OCI-LY1 (cell line): ENCODE results near the gene CMTM4.

Source experiments
- H2AFZ ChIP-seq: fragments of 200-600 bp; sonication (generic), shearing (Covaris generic); 2 replicates; pipeline ENCODE4 v1.6.0; 2014; ENCODE audit warnings: antibody characterized with exemption, mild to moderate bottlenecking, low read length
- H3F3A ChIP-seq: fragments of 200-600 bp; sonication (generic), shearing (Covaris generic); 2 replicates; pipeline ENCODE4 v1.6.0; 2014; ENCODE audit warnings: mild to moderate bottlenecking, antibody characterized with exemption, low read length, moderate library complexity; ENCODE audit not compliant: insufficient read depth
- H3K27ac ChIP-seq: fragments of 200-600 bp; sonication (generic); 2 replicates; pipeline ENCODE4 v1.5.1; 2014; ENCODE audit warnings: low read length, mixed run types, mild to moderate bottlenecking, low read depth; ENCODE audit not compliant: poor library complexity, severe bottlenecking
- H3K27me3 ChIP-seq: fragments of 200-600 bp; sonication (generic); 2 replicates; pipeline ENCODE4 v1.6.0; 2014; ENCODE audit warnings: antibody characterized with exemption, mild to moderate bottlenecking, low read length, moderate library complexity; ENCODE audit not compliant: insufficient read depth
- H3K36me3 ChIP-seq: fragments of 200-600 bp; sonication (generic); 2 replicates; pipeline ENCODE4 v1.6.1; 2014; ENCODE audit warnings: mild to moderate bottlenecking, antibody characterized with exemption, low read length, moderate library complexity, mixed read lengths; ENCODE audit not compliant: insufficient read depth
- H3K4me1 ChIP-seq: fragments of 200-600 bp; sonication (generic); 2 replicates; pipeline ENCODE4 v1.5.1; 2014; ENCODE audit warnings: mild to moderate bottlenecking, low read length, moderate library complexity; ENCODE audit not compliant: insufficient read depth, severe bottlenecking
- H3K4me2 ChIP-seq: fragments of 200-600 bp; sonication (generic), shearing (Covaris generic); 2 replicates; pipeline ENCODE4 v1.6.1; 2014; ENCODE audit warnings: low read length
- H3K4me3 ChIP-seq: fragments of 200-600 bp; sonication (generic); 2 replicates; pipeline ENCODE4 v1.5.1; 2014; ENCODE audit warnings: low read length, low read depth, mild to moderate bottlenecking, mixed read lengths; ENCODE audit not compliant: poor library complexity, severe bottlenecking
- H3K79me2 ChIP-seq: fragments of 200-600 bp; shearing (Covaris generic); 2 replicates; pipeline ENCODE4 v1.6.1; 2016; ENCODE audit warnings: mixed run types, low read length, mixed read lengths; ENCODE audit not compliant: insufficient read depth
- H3K9ac ChIP-seq: fragments of 200-600 bp; sonication (generic), shearing (Covaris generic); 2 replicates; pipeline ENCODE4 v1.6.1; 2014; ENCODE audit warnings: mild to moderate bottlenecking, low read length, mixed read lengths
- H3K9me2 ChIP-seq: fragments of 200-600 bp; sonication (generic), shearing (Covaris generic); 2 replicates; pipeline ENCODE4 v1.6.1; 2014; ENCODE audit warnings: low read depth, mild to moderate bottlenecking, low read length, mixed read lengths
- H3K9me3 ChIP-seq: fragments of 200-600 bp; shearing (Covaris generic); 2 replicates; pipeline ENCODE4 v1.6.1; 2014; ENCODE audit warnings: low read length, mixed read lengths
- H4K20me1 ChIP-seq: fragments of 200-600 bp; sonication (generic), shearing (Covaris generic); 2 replicates; pipeline ENCODE4 v1.6.0; 2016; ENCODE audit warnings: mild to moderate bottlenecking, low read length; ENCODE audit not compliant: insufficient read depth
- EZH2 ChIP-seq: fragments of 200-600 bp; sonication (generic), shearing (Covaris generic); IDR thresholded peaks from 2 replicates; pipeline ENCODE4 v1.8.0; 2017; ENCODE audit warnings: borderline replicate concordance, mixed run types, mild to moderate bottlenecking, antibody characterized with exemption, low read length, moderate library complexity, mixed read lengths
- TF ChIP-seq, protein P1 (sequence below): fragments of 200-600 bp; sonication (generic), shearing (Covaris generic); IDR thresholded peaks from 2 replicates; pipeline ENCODE4 v1.5.1; 2017; ENCODE audit warnings: mild to moderate bottlenecking, antibody characterized with exemption, low read length, moderate library complexity, mixed read lengths

Gene CMTM4

DNA sequence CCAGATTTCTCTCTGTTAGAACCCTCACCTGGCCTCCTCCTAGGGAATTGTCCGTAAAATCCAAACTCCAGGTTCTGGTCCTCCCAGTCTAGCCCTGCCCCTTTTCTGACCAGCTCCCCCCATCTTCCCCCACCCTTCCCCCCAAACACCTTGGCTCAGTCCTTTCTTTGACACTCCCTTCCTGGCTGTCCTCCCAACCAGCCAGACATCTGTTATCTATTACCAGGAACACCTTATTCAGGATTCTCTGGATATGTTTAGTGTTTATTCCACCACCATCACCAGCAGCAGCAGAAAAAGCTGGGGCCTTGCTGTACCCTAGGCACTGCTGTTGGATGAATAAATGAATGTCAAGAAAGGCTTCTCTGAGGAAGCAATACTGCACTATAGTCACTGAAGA, 96.1 kb downstream of the CMTM4 start:
- H3K27me3 ChIP-seq = peaks cover 4% of the 10 kb centered on the region; the same call in 1 of the 2 replicates
- H3K4me1 ChIP-seq = peaks cover 11% of the 10 kb centered on the region
- H3K27ac ChIP-seq = no peak overlapping the region
- H3K4me3 ChIP-seq = no peak overlapping the region
- no peaks in the 10 kb centered on the region for H4K20me1 ChIP-seq
- no peaks in the 10 kb centered on the region for H3K79me2 ChIP-seq
- no peak overlapping the region for H3K4me2 ChIP-seq
- H3K9ac ChIP-seq = no peak overlapping the region
- H2AFZ ChIP-seq = no peak overlapping the region
- H3K9me2 ChIP-seq = no peaks in the 10 kb centered on the region
- TF ChIP-seq EZH2 = no peak
- TF ChIP-seq, protein P1, sequence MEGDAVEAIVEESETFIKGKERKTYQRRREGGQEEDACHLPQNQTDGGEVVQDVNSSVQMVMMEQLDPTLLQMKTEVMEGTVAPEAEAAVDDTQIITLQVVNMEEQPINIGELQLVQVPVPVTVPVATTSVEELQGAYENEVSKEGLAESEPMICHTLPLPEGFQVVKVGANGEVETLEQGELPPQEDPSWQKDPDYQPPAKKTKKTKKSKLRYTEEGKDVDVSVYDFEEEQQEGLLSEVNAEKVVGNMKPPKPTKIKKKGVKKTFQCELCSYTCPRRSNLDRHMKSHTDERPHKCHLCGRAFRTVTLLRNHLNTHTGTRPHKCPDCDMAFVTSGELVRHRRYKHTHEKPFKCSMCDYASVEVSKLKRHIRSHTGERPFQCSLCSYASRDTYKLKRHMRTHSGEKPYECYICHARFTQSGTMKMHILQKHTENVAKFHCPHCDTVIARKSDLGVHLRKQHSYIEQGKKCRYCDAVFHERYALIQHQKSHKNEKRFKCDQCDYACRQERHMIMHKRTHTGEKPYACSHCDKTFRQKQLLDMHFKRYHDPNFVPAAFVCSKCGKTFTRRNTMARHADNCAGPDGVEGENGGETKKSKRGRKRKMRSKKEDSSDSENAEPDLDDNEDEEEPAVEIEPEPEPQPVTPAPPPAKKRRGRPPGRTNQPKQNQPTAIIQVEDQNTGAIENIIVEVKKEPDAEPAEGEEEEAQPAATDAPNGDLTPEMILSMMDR = no peak
- no peaks in the 10 kb centered on the region for H3F3A ChIP-seq
- peaks cover 8% of the 10 kb centered on the region; the same call in 1 of the 2 replicates for H3K9me3 ChIP-seq
- H3K36me3 ChIP-seq = no peaks in the 10 kb centered on the region; the same call in 1 of the 2 replicates

DNA sequence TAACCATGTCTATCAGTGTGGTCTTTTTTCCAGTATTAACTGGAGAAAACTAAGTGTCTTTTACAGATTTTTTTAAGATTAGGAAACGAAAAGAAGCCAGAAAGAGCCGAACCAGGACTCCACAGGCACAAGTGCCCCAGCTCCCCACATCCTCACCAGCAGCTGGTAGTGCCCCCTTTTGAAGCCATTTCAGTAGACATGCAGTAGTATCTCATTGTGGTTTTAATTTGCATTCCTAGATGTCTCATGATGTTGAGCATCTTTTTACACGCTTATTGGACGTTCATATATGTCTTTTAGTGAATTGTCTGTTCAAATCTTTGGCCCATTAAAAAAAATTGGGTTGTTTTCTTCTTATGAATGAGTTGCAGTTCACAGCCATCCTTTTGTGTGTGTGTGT, 96.8 kb downstream of the CMTM4 start:
- H4K20me1 ChIP-seq = no peaks in the 10 kb centered on the region
- TF ChIP-seq, protein P1 = no peak
- no peak for TF ChIP-seq EZH2
- no peak overlapping the region for H3K4me3 ChIP-seq
- H3K4me2 ChIP-seq = no peak overlapping the region
- no peak overlapping the region for H2AFZ ChIP-seq
- no peaks in the 10 kb centered on the region for H3K79me2 ChIP-seq
- H3K9me2 ChIP-seq = no peaks in the 10 kb centered on the region
- H3F3A ChIP-seq = no peaks in the 10 kb centered on the region
- H3K9me3 ChIP-seq = peaks cover 8% of the 10 kb centered on the region; the same call in 1 of the 2 replicates
- peaks cover 7% of the 10 kb centered on the region for H3K4me1 ChIP-seq
- no peak overlapping the region for H3K9ac ChIP-seq
- H3K27ac ChIP-seq = no peak overlapping the region
- no peaks in the 10 kb centered on the region; the same call in 1 of the 2 replicates for H3K36me3 ChIP-seq
- H3K27me3 ChIP-seq = peaks cover 4% of the 10 kb centered on the region; the same call in 1 of the 2 replicates

DNA sequence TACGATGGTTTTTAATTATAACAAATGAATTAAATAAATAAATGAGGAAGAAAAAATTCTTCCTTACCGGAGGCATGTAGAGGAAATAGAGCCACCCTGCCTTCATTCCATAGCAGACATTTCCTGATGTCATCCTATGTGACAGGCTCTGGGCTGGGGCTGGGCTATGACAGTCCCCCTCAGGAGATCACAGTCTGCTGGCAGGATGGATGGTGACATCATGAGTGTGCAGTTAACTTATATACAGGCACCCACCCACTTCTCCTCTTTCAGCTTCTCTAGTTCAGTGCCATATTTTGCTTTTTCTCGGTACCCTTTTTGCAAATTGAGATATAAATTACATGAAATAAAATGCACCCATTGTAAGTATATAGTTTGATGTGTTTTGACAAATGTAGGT, 98.4 kb downstream of the CMTM4 start:
- H3K4me1 ChIP-seq = no peaks in the 10 kb centered on the region
- H3K36me3 ChIP-seq = no peaks in the 10 kb centered on the region; the same call in 1 of the 2 replicates
- no peak overlapping the region for H3K9ac ChIP-seq
- H3K27ac ChIP-seq = no peak overlapping the region
- no peak overlapping the region for H3K4me3 ChIP-seq
- no peaks in the 10 kb centered on the region for H3K79me2 ChIP-seq
- no peak overlapping the region for H2AFZ ChIP-seq
- H4K20me1 ChIP-seq = no peaks in the 10 kb centered on the region
- no peaks in the 10 kb centered on the region for H3F3A ChIP-seq
- no peak overlapping the region for H3K4me2 ChIP-seq
- TF ChIP-seq, protein P1 = no peak
- no peak for TF ChIP-seq EZH2
- H3K9me2 ChIP-seq = no peaks in the 10 kb centered on the region
- H3K9me3 ChIP-seq = peaks cover 8% of the 10 kb centered on the region; the same call in 1 of the 2 replicates
- H3K27me3 ChIP-seq = peaks cover 4% of the 10 kb centered on the region; the same call in 1 of the 2 replicates
